Pancreas (tissue), 10 donors: ENCODE results near the gene TBRG1. TPM values are rescaled to one million over a fixed set of nuclear protein-coding genes. Genes with fewer than 3 reads are reported as not detected.

ENCODE experiments used
- ATAC-seq, 4 donors: fragments of 200-7000 bp; cut with Tn5 transposase; one replicate each; pipeline versions ENCODE4 v1.8.0 to v1.9.1; 2020; ENCODE audit warnings: mild to moderate bottlenecking in 4 of 4, moderate library complexity in 4 of 4
- DNase-seq, 6 donors: peaks; one replicate each; pipeline ENCODE4 v3.0.0-alpha.2; 2020
- FAIRE-seq: peaks from 2 replicates; lab custom pipeline; 2012; peaks lifted over from hg19 to GRCh38; lab: Jason Lieb, UNC
- H3K27ac ChIP-seq, 4 donors: fragments of 200-600 bp; sonication (generic); 1 replicate in 3 of 4; 2 replicates in 1 of 4; pipeline versions ENCODE4 v1.5.0 to v1.8.0; 2020
- H3K27me3 ChIP-seq, 4 donors: fragments of 200-600 bp; one replicate each; pipeline ENCODE4 v1.8.0; 2021
- H3K36me3 ChIP-seq, 3 donors: fragments of 200-600 bp; sonication (generic) in 1 of 3; one replicate each; pipeline versions ENCODE4 v1.5.0 to v1.8.0; 2020 to 2021
- H3K4me1 ChIP-seq, 3 donors: fragments of 200-600 bp; one replicate each; pipeline ENCODE4 v1.8.0; 2021
- H3K4me3 ChIP-seq, 4 donors: fragments of 200-600 bp; sonication (generic) in 2 of 4; one replicate each; pipeline versions ENCODE4 v1.5.0 to v1.8.0; 2020 to 2021
- H3K9me3 ChIP-seq, 4 donors: fragments of 200-600 bp; one replicate each; pipeline ENCODE4 v1.8.0; 2021
- CTCF ChIP-seq, 4 donors: fragments of 200-600 bp; sonication (generic) in 3 of 4; IDR thresholded peaks; one replicate each; pipeline versions ENCODE4 v1.5.0 to v1.8.0; 2021; ENCODE audit warnings: antibody characterized with exemption in 4 of 4
- WGBS, 2 donors: extraction: QIAGEN DNeasy Blood & Tissue Kit; methylation state at CpG; one replicate each; pipeline ENCODE4 v1.1.7; 2013; 5-methylcytosine and 5-hydroxymethylcytosine counted together
- intact Hi-C, 3 donors: fragments of 100-400 bp; cut with DNase I; formaldehyde crosslinking; loops; one replicate each; pipeline versions ENCODE4 v1.11.1 to v1.14.2; 2022
- polyA plus RNA-seq, 2 donors: library from polyadenylated mRNA; stranded (reverse); fragments of 200-250 nt; gene quantifications; one replicate each; pipeline ENCODE4 v1.2.3, GENCODE V29; 2013
- total RNA-seq, 6 donors: library from RNA; stranded (reverse); fragmentation: NEBNext Ultra II Directional in 4 of 6; extraction: Animal tissue kit (Norgen Biotek cat#: 25700) in 4 of 6; gene quantifications; one replicate each; pipeline versions ENCODE4 v1.2.1 to v1.2.4, GENCODE V29; 2021 to 2023
- donor health status: healthy with polysubstance abuse.
- donor health status: DM: no; HTN: no; CAD: no; lungs with moderate emphysema.
- donor health status: DM: no; HTN: no; CAD: no.
- donor health status: control.
- donor health status: control.
- donor health status: Bipolar disorder and iron deficiency.
- donor health status: DM: yes; HTN: yes; CAD: no.
- donor health status: DM: no; HTN: no; CAD: no.
- donor health status: DM: no; HTN: no; CAD: no.
- donor health status: DM: yes; HTN: yes; CAD: no.

The TBRG1 gene
- total and polyA plus RNA-seq, 8 donors, result 12.9 to 49.2 (median 15.8) TPM

GRCh38 chr11:124670732-124671131, 48.1 kb downstream of the TBRG1 start:
- Histone ChIP-seq H3K27me3 (no peaks in the 10 kb centered on the region), H3K27ac (no peak overlapping the region), H3K4me1 (peaks cover 0 to 9% (median 7%) of the 10 kb centered on the region in 3 donors), H3K4me3 (no peak overlapping the region), H3K9me3 (no peaks in the 10 kb centered on the region), H3K36me3 (no peaks in the 10 kb centered on the region)
- FAIRE-seq (no peak), ATAC-seq (no peak), DNase-seq (no peak)
- 62 to 79% methylated on average over 3 of the region's 3 CpGs for WGBS, 2 donors
- intact Hi-C loops, result loop anchor here in 1 of 3 donors (10.0 kb wide), 1 partner anchor 74 kb away; no protein-coding TSS in a partner anchor
- TF ChIP-seq CTCF (IDR thresholded peaks at IDR 0.05), result no peak

GRCh38 chr11:124672536-124673215, 50.0 kb downstream of the TBRG1 start:
- Histone ChIP-seq H3K36me3 (no peaks in the 10 kb centered on the region), H3K27me3 (no peaks in the 10 kb centered on the region), H3K9me3 (no peaks in the 10 kb centered on the region), H3K27ac (peak overlapping the region in 3 of 4 donors; percentile 41 to 69 (median 59)), H3K4me1 (peaks cover 0 to 9% (median 7%) of the 10 kb centered on the region in 3 donors), H3K4me3 (peak overlapping the region; percentile 21 to 69 (median 60))
- no peak for TF ChIP-seq CTCF (IDR thresholded peaks at IDR 0.05)
- FAIRE-seq (no peak), DNase-seq (no peak), ATAC-seq (peak in 2 of 4 donors; percentile 1)
- WGBS, 2 donors, result 58 to 61% methylated on average over 7 of the region's 7 CpGs
- intact Hi-C loops, result loop anchor here in 1 of 3 donors (10.0 kb wide), 1 partner anchor 72 kb away; no protein-coding TSS in a partner anchor

- H3K27ac ChIP-seq, result peak within 1 kb of the TSS; percentile 41 to 69 (median 55)
- H3K9me3 ChIP-seq, result no peaks in the 10 kb centered on the region
- H3K4me3 ChIP-seq, result peak within 1 kb of the TSS; percentile 21 to 69 (median 60)
- 0 to 1% methylated on average over 56 to 58 of the region's 58 CpGs for WGBS, 2 donors
- FAIRE-seq (no peak), ATAC-seq (peak; percentile 98 to 99 (median 98)), DNase-seq (peak; percentile 95 to 97 (median 95))
- TF ChIP-seq CTCF (IDR thresholded peaks at IDR 0.05), result no peak
- H3K36me3 ChIP-seq, result no peaks in the 10 kb centered on the region
- H3K27me3 ChIP-seq, result no peaks in the 10 kb centered on the region
- intact Hi-C loops, result loop anchor here in 1 of 3 donors (10.0 kb wide), 1 partner anchor 71 kb away; no protein-coding TSS in a partner anchor
- peaks cover 0 to 9% (median 7%) of the 10 kb centered on the region in 3 donors for H3K4me1 ChIP-seq
These were observed 50.9 kb downstream of the TBRG1 start, which contains the start of the genes SIAE and SPA17 for GRCh38 chr11:124673333-124674167. SIAE (minus strand) TSS chr11:124673739; CDS start chr11:124673708, 31 bp downstream. SPA17 (plus strand) TSS chr11:124673904; CDS start chr11:124675265, 1,361 bp downstream.

- Histone ChIP-seq H3K27me3 (no peaks in the 10 kb centered on the region), H3K36me3 (no peaks in the 10 kb centered on the region), H3K4me3 (peak overlapping the region; percentile 21 to 69 (median 60)), H3K9me3 (no peaks in the 10 kb centered on the region), H3K4me1 (peaks cover 0 to 9% (median 7%) of the 10 kb centered on the region in 3 donors), H3K27ac (peak overlapping the region; percentile 41 to 69 (median 55))
- intact Hi-C loops, result loop anchor here in 1 of 3 donors (10.0 kb wide), 1 partner anchor 71 kb away; no protein-coding TSS in a partner anchor
- no peak for TF ChIP-seq CTCF (IDR thresholded peaks at IDR 0.05)
- DNase-seq, result no peak
- WGBS, 2 donors, result 23 to 30% methylated on average over 18 of the region's 18 CpGs
- no peak for FAIRE-seq
- ATAC-seq, result no peak
These were observed 51.5 kb downstream of the TBRG1 start for GRCh38 chr11:124674168-124674517.
